NCI-H146 treated with DMSO at 0.1 percent for 48 hours (cell line): Measurements from ENCODE around the gene HRH3.
A peak's percentile ranks its signal among the peaks of the same experiment; 100 is the strongest.

Experiments used
- DNase-seq: peaks from one replicate; lab custom pipeline; 2025; ENCODE audit not compliant: unreplicated experiment; lab: John Stamatoyannopoulos, UW

The HRH3 gene

DNA sequence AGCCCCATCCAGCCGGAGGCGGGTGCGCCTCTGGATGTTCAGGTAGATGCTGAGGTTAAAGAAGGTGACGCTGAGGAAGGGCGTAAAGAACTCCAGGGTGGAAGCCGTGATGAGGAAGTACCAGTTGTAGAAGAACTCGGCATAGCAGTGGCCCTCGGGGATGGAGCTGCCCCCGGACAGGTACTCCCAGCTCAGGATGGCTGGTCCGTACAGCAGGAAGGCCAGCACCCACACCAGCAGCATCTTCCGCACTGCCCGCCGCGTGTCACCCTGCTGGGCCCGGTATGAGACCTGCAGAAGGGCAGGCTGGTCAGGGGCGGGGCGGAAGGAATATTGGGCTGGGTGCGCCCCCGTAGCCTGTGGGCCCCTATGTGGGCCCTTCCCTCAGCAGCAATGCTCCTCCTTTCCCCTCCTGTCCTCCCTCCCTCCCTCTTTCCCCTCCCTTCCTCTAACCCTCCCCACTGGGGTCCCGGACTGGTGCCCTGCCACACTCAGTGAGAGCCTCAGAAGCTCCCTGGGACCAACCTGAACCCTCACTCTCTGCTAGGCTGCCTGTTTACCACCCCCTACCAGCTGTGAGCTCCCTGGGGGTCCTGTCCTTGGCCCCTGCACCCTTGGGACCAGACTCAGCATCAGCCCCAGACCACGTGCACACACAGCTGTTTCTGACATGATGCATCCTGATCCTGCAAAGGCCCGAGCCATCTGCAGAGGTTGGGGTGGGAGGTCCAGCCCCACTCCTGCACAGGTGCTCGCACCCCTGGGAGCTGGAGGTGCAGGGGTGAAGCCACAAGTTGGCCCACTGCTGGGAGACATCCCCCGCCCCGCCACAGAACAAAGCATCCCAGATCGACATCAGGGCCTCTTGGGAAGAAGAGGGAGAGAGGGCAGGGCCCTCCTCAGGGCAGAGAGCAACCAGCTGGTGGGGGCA, 3.2 kb downstream of the HRH3 start:
- no peak for DNase-seq

DNA sequence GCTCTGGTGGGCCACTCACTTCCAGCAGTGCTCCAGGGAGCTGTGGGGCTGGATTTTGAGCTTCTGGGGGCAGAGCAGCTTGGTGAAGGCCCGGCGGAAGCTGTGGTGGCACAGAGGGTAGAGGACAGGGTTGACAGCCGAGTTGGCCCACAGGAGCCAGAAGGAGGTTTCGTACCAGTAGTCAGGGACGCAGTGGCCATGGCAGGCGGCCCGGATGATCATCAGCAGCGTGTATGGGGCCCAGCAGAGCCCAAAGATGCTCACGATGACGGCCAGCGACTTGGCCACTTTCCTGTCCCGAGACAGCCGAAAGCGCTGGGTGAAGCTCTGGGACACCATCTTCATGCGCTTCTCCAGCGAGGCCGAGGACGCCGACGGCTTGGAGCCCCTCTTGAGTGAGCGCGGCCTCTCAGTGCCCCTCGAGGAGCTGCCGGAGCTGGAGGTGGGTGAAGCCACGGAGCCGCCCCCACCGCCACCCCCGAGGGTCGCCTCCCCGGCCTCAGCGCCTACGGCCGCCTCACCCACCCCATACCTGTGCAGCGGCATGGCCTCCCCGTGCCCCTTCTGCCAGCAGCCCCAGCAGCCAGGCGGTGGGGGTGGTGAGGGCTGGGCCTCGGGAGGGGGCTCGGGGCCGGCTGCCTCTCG, 4.0 kb downstream of the HRH3 start:
- no peak for DNase-seq

DNA sequence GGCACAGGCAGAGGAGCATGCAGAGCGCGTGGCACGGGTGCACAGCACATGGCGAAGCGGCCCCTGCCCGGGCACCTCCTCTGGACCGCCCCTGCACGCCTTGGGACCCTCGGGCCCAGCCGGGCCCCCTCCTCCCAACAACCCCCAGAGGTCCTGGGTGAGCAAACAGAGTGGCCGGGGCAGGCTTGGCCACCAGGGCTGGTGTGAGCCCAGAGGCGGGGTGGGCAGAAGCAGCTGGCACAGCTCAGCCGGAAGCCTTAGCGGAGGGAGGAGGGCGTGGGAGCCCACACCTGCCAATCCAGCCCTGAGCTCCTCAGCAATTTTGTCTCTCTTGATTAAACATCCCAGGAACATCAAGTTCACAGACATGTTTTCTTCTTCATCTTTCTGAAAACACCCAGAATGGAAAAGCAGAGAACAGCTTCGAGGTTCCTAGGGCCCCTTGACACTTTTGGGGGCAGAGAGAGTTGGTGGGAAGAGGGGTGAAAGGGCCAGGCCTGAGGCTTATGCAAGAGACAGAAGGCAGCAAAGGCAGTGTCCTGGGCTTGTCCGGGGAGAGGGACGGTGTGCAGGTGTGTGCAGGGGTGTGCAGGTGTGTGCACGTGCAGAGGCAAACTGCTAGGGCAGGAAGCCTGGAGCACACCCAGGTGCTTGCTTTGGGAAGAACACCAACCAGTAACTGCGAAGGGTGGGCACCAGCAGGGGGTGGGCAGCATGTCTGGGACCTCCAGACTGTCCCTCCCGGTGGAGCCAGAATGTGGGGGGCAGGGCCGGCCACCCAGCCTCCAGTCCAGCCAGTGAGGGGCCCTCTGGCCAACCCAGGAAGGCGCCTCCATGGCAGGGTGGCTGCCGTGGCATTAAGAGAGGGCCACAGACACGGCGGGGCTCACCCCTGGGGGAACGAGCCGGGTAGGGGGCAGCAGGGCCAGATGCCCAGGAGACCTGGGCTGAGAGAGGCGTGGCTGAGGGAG, 4.8 kb downstream of the HRH3 start:
- no peak for DNase-seq

DNA sequence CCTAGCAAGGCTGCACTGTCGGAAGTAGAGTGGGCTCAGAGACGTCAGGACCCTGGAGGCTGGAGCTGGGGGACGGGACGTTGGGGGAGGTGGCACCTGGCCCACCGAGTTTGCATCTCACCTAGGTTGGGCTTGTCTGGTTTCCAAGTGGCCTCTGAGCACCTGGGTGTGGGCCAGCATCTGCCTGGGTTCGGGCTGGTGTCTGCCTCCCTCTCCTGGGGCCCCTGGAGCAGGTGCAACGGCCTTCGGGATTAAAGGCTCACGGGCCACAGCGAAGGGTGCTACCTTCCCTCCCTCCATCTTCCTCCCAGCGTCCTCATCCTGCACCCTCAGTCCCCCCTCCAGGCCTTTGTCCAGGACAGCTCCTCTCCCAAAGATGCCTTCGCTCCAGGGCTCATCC, 6.0 kb downstream of the HRH3 start:
- no peak for DNase-seq

DNA sequence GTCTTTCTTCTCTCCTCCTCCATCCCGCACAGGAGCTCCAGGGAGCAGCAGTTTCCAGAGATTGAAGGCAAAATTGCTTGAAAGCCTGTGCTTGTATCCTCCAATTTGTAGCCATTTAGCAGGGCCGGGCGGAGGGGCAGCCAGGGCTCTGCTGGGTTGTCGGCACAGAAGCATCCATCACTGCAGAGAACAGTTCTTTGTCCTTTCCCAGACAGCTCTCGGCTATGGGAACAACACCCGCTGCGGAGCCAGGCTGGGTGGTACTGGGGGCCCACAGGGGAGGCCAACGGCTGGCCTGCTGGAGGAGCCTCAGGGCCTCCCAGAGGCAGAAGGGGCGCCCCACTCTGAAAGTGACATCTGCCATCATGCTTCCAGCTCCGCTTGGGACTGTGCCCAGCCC, 7.8 kb downstream of the HRH3 start:
- DNase-seq = no peak

DNA sequence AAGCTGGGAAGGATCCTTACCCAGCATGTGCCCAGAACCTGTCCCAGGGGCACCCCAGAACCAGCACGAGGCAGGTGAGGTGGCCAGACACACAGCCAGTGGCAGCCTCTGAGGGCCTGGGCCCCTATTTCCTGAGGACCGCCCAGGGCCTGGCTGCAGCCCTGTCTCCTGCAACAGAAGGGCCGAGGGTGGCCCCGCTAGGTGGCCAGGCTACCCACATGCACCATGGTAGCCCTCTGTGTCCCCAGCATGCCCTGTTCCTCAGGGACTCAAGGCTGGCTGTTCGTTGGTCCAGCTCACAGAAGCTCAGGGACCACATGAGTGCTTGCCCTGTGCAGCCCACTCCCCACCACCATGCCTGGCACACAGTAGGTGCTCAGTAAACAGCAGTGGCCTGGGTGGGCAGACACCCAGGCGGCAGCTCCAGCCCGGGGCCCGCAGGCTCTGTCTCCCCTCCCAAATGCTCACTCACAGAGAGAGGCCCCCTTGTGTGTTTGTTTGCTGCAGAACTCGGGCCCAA, 8.2 kb downstream of the HRH3 start:
- DNase-seq = no peak

DNA sequence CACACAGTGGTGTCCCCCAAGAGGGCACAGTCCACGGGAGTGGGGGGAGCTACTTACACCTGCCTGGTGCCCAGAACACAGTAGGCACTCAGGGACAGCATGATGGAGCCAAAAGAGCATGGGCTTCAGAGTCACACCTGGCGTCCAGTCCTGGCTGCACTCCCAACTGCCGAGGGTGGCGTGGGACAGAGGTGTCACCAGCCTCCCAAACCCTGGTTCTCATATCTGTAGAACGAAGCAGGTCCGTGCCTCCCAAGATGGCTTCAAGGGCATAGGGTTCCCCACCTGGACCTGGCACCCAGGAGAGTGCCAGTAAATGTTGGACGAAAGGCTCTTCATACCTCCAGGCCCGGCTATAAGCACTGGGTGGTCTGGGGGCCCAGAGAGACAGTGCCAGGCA, 8.9 kb downstream of the HRH3 start:
- no peak for DNase-seq

DNA sequence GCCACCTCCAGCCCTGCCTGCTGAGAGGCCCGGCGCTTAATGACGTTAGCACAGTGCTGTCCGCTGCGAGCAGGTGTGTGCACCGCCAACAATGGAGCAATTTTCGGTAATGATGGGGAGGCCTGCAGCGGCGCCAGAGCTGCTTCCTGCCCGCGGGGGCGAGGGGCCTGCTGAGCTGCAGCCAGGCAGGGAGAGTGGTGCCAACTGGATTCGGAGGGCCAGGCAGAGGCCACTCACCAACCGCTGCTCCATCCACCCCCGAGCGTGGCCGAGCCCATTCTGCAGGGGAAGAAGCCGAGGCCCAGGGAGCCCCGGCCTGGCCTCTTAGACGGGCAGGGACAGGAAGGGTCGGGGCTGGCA, 9.6 kb downstream of the HRH3 start:
- peak; percentile 93 for DNase-seq

DNA sequence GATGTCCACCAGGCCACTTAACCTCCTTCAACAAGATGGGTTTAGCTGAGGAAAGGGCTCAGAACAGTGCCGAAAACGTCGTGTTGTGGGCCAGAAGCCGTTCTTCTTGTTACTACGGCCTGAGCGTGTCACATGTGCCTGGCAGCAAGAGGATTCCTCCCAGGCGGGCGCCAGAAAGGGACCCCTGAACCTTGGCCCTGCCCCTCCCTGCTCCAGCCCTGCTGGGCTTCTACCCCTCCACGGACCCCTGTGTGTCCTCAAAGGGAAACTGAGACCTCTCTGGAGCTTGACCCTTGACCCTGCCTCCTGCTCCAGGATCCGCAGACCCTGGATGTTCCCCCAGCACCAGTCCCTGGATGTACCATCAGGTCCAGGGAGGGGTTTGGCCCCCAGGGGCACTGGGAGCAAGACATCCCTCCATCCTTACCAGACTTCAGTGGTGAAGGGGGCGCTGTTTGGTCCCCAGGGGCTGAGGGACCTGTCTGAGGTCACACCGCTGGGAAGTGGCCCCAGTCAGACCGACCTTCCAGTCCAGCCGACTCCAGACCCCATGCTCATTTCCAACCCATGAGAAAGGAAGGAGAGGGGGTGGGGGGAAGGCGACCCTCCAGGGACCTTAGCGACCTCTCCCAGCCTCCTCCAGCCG, 10.1 kb downstream of the HRH3 start:
- no peak for DNase-seq

DNA sequence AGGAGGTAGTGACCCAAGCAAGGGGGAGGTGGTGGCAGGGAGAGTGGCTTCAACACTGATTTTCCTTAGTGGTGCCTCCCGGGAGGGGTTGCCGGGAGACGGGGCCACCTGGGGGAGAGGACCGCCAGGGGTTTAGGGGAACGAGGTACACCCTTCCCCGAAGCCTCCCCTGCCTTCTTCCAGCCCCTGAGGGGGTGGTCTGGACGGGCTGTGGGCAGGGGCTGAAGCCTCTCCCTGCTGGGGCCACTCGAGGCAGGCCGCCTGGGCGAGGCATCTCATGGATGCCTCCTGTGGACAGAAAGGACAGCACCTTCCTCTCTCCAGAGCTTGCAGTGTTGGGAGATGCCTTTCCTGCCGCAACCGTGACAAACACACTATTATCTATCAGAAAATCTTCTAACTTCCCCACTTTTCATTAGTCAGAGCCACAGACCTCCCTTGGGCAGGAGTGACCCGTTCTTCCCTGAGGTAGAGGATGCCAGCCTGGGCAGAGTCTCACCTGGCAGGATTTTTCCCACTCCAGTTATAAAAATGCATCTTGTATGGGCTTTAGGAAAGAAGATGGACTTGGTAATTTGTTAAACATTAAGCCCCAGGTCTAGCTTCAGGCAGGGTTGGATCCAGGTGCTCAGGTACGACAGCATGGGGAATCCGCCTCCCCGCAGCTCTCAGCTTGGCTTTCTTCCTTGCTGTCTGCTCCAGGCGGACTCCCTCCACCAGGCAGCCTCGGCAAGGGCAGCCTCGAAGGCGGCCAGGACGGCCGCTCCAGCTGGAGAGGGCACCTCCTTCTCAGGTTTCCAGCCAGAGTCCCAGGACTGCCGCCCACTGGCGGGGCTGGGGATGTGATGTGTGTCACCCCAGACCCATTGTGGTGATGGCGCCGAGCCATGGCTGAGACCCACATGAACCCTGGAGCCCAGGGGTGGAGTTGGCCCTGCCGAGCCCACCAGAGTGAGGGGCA, 11.0 kb downstream of the HRH3 start:
- DNase-seq = no peak

DNA sequence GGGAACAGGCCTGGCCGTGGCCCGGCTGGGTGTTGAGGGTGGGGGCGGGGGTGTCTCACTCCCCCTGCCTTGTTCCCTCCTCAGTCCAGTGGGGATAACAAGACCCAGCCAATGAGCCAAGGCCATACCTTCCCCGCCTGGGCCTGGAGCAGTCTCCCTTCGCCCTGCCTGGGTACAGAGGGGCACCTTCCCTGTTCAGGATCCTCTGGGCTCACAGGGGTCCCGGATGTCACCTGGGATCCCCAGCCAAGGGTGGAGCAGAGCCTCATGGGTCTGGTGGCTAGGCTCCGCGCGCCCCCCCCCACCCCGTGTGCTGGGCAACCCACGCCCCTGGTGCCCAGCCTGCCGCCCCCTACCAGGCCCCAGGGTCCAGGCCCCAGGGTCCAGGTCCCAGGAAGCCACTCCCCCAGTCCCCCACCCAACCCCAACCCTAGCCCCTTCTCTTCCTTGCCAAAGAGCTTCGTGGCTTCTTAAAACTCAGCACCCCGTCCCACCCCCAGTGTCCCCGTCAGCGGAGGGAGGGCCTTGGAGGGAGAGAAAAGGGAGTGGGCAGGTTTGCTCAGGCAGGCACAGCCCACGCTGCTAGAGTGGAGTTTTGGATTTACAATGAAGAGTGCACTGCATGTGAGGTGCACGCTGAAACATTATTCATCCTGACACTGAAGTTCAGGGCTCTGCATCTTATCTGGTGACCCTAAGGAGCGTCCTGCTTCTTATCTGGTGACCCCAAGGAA, 11.8 kb downstream of the HRH3 start:
- DNase-seq = no peak

DNA sequence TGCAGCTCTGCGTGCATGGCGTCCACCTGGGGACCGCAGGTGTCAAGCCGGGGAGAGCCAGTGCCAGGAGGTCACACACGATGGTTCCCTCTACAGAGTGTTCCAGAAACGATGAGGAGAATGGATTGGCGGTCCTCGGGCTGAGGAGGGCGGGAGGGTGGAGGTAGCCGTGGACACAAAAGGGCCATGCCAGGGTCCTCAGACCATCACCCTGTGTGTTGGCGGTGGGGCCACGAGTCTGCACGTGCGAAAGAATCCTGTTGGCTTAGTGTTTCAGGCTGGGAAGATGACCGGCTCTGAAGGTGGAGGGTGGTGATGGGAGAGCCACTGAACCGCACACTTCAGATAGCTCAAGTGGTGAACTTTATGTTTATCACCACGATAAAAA, 13.7 kb downstream of the HRH3 start:
- no peak for DNase-seq

DNA sequence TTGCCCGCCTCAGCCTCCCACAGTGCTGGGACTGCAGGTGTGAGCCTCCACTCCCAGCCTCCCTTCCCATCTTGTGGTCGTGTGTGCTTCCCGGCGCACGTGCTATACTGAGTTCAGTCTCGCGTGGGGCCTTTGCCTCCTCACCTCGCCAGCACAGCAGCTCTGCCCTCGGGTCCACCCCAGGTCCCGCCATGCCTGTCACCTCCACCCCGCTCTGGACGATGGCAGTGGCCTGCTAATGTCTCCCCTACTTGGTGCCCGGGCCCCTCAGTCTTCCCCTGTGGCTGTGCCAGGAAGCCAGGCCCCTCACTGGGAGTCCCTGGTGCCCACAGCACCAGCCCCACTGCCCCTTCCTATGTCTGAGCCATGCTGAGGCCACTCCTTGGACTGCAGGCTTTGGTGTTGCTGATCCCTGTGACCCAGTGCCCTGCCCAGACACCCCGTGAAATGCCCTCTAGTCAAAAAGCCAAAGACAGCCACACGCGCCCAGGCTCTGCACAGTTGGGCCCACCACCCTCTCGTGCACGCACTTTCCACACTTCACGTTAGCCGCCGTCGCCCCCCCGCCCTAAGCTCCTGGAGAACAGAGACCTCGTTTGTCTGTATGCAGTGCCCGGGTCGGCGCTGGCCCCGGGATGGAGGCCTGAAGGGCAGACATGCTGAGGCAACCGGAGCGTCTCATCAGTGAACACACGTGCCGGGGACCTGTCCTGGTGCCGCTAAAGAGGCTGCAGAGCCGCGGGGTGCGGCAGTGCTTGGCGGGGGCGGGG, 14.3 kb downstream of the HRH3 start:
- no peak for DNase-seq

DNA sequence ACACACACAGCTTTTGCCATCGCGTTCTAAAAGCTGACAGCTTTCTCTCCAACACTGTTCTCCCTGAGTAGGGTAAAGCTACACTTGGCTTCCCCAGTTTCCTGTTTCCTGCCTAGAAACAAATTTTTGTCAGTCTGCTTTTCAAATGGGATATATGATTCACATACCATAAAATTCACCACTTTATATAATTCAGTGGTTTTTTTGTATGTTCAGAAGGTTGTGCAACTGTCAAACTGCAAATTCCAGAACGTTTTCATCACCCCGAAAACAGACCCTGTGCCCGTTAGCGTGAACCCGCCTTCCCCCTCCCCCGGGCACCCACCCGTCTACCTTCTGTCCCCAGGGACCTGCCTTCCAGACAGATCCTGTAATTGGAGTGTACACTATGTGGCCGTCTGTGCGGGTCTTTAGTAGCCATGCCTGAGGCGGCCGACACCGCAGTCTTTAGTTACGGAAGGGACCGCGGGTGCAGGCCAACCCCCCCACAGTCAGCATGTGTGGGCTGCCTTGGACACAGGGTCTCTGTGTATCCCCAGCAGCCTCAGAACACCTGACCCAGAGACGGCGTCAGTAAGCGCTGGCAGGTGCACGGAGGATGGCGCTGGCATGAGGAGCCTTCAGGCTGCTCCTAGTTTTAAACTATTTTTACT, 16.6 kb downstream of the HRH3 start:
- no peak for DNase-seq

DNA sequence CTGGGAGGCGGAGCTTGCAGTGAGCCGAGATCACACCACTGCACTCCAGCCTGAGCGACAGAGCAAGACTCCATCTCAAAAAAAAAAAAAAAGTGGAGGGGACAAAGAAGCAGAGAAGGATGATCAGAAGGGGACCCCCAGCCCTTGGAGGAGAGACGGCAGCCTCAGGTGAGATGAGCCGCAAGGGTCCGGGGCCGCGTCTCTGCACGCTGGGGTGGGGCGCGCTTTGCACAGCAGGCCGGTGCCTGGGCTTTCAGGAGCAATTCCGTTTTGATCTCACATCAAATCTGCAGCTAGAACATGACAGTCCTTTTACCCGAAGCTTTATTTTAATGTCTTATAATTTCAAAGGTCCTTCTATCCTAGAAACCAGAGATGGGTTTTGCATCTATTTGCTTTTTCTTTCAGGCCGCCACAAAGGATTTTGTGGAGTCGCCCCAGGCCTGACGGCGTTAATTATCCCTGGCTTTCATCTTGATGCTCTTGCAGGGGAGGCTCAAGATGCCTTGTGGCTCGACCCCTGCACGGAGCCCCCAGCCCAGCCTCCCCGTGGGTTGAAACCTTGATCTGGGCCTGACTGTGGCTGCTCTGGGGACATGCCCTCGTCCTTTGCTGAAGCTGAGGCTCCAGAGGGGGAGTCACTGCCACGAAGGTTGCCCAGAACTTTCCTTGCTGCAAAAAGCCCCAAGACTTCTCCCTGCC, 17.3 kb downstream of the HRH3 start:
- DNase-seq = no peak

DNA sequence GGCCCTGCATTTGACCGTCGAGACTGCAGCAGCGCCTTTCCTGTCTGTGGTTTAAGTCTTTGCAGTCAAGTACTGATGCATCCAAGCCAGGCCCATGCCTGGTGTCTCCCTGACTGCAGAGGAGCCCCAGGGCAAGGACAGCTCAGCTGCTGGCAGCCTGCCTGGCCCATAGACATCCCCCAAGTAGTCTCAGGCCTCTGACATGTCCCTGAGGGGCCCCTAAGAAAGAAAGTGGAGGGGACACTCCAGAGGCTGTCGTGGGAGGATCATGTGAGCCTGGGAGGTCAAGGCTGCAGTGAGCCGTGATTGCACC, 18.0 kb downstream of the HRH3 start:
- no peak for DNase-seq
